Measurements from ENCODE around the gene MANEA. TPM values are rescaled to one million over a fixed set of nuclear protein-coding genes. Genes with fewer than 3 reads are reported as not detected.
"Not testable (repeated sequence)": the region's sequence is repeated elsewhere in the genome, so short reads cannot be mapped to it uniquely, and the experiment has no call there.

MANEA gene
- total RNA-seq, 1 experiment from 2014 or later: 8.3 TPM

GRCh38 chr6:95553880-95554279 is 23.5 kb upstream of the MANEA start:
- Mint-ChIP-seq H3K27me3 (ENCODE audit: low read depth) (no peaks in the 10 kb centered on the region), H3K4me1 (peaks cover 3 to 4% of the 10 kb centered on the region in 2 experiments), H3K27ac (no peak overlapping the region), H3K36me3 (ENCODE audit: insufficient read depth in 1 of 3, low read depth in 3 of 3) (no peaks in the 10 kb centered on the region), H3K4me3 (no peak overlapping the region), H3K9me3 (no peaks in the 10 kb centered on the region)
- no peaks in the 10 kb centered on the region for H3K79me1 ChIP-seq (ENCODE audit: insufficient read depth, low read depth, low read length, poor library complexity, severe bottlenecking)
- no peak overlapping the region for H2BK15ac ChIP-seq (ENCODE audit: low read depth, low read length)
- H3K4me1 ChIP-seq (ENCODE audit: insufficient read depth, low read length): no peaks in the 10 kb centered on the region
- H4K91ac ChIP-seq (ENCODE audit: insufficient read length, low read depth, low read length): no peak overlapping the region
- H4K20me1 ChIP-seq (ENCODE audit: control insufficient read depth, insufficient read depth, insufficient read length): no peaks in the 10 kb centered on the region
- H3K23ac ChIP-seq (ENCODE audit: insufficient read length, low read depth, low read length): no peak overlapping the region
- no peak overlapping the region for H3K14ac ChIP-seq (ENCODE audit: insufficient read depth, low read length)
- H2BK5ac ChIP-seq (ENCODE audit: insufficient read length, low read length): no peak overlapping the region
- H2AFZ ChIP-seq (ENCODE audit: low read length): no peak overlapping the region
- DNase-seq: no peak
- H3K9ac ChIP-seq (ENCODE audit: extremely low read depth, insufficient read length, low read length): no peak overlapping the region
- H3K56ac ChIP-seq (ENCODE audit: insufficient read length, low read depth, low read length): no peak overlapping the region
- H4K8ac ChIP-seq (replicated peaks; ENCODE audit: insufficient read length, low read depth, low read length): no peak overlapping the region
- TF ChIP-seq CTCF (conservative IDR thresholded peaks at IDR 0.05): no peak
- H3K4me2 ChIP-seq (ENCODE audit: insufficient read depth, insufficient read length, low read length): no peak overlapping the region
- no peak overlapping the region for H2AK5ac ChIP-seq (ENCODE audit: insufficient read length, low read length)
- H2BK120ac ChIP-seq (ENCODE audit: low read depth, low read length, poor library complexity, severe bottlenecking): no peak overlapping the region
- H4K5ac ChIP-seq (ENCODE audit: insufficient read length, low read depth, low read length): no peak overlapping the region
- H3K18ac ChIP-seq (ENCODE audit: insufficient read length, low read depth, low read length): no peak overlapping the region
- H3K4ac ChIP-seq (ENCODE audit: low read depth, low read length): no peak overlapping the region
- H2BK20ac ChIP-seq (ENCODE audit: low read depth, low read length, poor library complexity, severe bottlenecking): no peak overlapping the region
- H3K79me2 ChIP-seq (ENCODE audit: insufficient read depth, low read length): no peaks in the 10 kb centered on the region
- H2BK12ac ChIP-seq (ENCODE audit: insufficient read length, low read depth, low read length): no peak overlapping the region
- no peak overlapping the region for H3K27ac ChIP-seq (ENCODE audit: insufficient read length, low read depth, low read length)
- peaks cover 2% of the 10 kb centered on the region for H3K23me2 ChIP-seq (ENCODE audit: insufficient read length, low read depth, low read length, poor library complexity, severe bottlenecking)
- no CpG with 5 or more reads among the region's 1 CpG for WGBS (ENCODE audit: extremely low coverage, insufficient read length, low lambda C conversion rate)
- no peaks in the 10 kb centered on the region for H3K27me3 ChIP-seq (ENCODE audit: insufficient read depth, low read length)
- H3T11ph ChIP-seq (ENCODE audit: low read length): no peak overlapping the region
- H3K9me3 ChIP-seq (ENCODE audit: control insufficient read depth, low read depth, low read length): no peaks in the 10 kb centered on the region

- H2BK20ac ChIP-seq (ENCODE audit: low read depth, low read length, poor library complexity, severe bottlenecking); H3K79me1 ChIP-seq (ENCODE audit: insufficient read depth, low read depth, low read length, poor library complexity, severe bottlenecking); H3K4me2 ChIP-seq (ENCODE audit: insufficient read depth, insufficient read length, low read length); H3K18ac ChIP-seq (ENCODE audit: insufficient read length, low read depth, low read length); H3K56ac ChIP-seq (ENCODE audit: insufficient read length, low read depth, low read length); DNase-seq; H3K27me3 Mint-ChIP-seq (ENCODE audit: low read depth); H4K5ac ChIP-seq (ENCODE audit: insufficient read length, low read depth, low read length); H3K9me3 ChIP-seq (ENCODE audit: control insufficient read depth, low read depth, low read length); H4K8ac ChIP-seq (replicated peaks; ENCODE audit: insufficient read length, low read depth, low read length); H3K9me3 Mint-ChIP-seq; H2BK12ac ChIP-seq (ENCODE audit: insufficient read length, low read depth, low read length); H3K27ac ChIP-seq (ENCODE audit: insufficient read length, low read depth, low read length); H3K4me1 ChIP-seq (ENCODE audit: insufficient read depth, low read length); H2AK5ac ChIP-seq (ENCODE audit: insufficient read length, low read length); H4K20me1 ChIP-seq (ENCODE audit: control insufficient read depth, insufficient read depth, insufficient read length); H3K79me2 ChIP-seq (ENCODE audit: insufficient read depth, low read length); H3K14ac ChIP-seq (ENCODE audit: insufficient read depth, low read length); H3K23ac ChIP-seq (ENCODE audit: insufficient read length, low read depth, low read length); H3K23me2 ChIP-seq (ENCODE audit: insufficient read length, low read depth, low read length, poor library complexity, severe bottlenecking); H3K27me3 ChIP-seq (ENCODE audit: insufficient read depth, low read length); H2BK5ac ChIP-seq (ENCODE audit: insufficient read length, low read length); H2BK15ac ChIP-seq (ENCODE audit: low read depth, low read length); H3T11ph ChIP-seq (ENCODE audit: low read length); H3K4ac ChIP-seq (ENCODE audit: low read depth, low read length); H4K91ac ChIP-seq (ENCODE audit: insufficient read length, low read depth, low read length); H3K36me3 Mint-ChIP-seq (ENCODE audit: insufficient read depth in 1 of 3, low read depth in 3 of 3); H2AFZ ChIP-seq (ENCODE audit: low read length); H3K4me3 Mint-ChIP-seq; H3K9ac ChIP-seq (ENCODE audit: extremely low read depth, insufficient read length, low read length); H2BK120ac ChIP-seq (ENCODE audit: low read depth, low read length, poor library complexity, severe bottlenecking): not testable (repeated sequence)
- peak overlapping the region in 1 of 3 experiments; percentile 89; a peak in 2 of 7 replicates for H3K27ac Mint-ChIP-seq
- peaks cover 16 to 17% of the 10 kb centered on the region in 2 experiments for H3K4me1 Mint-ChIP-seq
- WGBS (ENCODE audit: extremely low coverage, insufficient read length, low lambda C conversion rate): no CpG with 5 or more reads among the region's 5 CpGs
Measured at GRCh38 chr6:95560956-95561355, 16.4 kb upstream of the MANEA start.
